ENCODE results near the gene DPP4. TPM values are rescaled to one million over a fixed set of nuclear protein-coding genes. Genes with fewer than 3 reads are reported as not detected.
A peak's percentile ranks its signal among the peaks of the same experiment; 100 is the strongest.
"Not testable (repeated sequence)": the region's sequence is repeated elsewhere in the genome, so short reads cannot be mapped to it uniquely, and the experiment has no call there.

Gene DPP4
- polyA plus RNA-seq, 4 donors: 39.5 to 136 (median 115) TPM

DNA sequence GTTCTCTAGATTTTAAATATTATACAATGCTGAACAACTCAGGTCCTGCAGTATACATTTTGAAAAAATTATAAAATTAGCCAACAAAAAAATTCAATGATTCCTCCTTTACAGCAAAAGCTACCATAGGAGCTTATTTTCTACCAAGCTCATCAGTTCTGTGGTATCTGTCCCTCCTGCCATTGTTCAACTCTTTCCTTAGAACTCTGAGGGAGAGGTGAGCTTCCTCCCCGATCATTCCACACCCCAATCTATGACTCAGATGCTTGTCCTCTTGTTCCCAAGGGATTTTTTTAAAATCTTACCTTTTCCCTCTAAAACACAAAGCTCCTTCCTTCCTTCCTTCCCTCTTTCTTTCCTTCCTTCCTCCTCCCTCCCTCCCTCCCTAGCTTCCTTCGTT, 13.5 kb downstream of the DPP4 start:
- DNase-seq (ENCODE audit: low read depth in 4 of 4, low spot score in 3 of 4): no peak

DNA sequence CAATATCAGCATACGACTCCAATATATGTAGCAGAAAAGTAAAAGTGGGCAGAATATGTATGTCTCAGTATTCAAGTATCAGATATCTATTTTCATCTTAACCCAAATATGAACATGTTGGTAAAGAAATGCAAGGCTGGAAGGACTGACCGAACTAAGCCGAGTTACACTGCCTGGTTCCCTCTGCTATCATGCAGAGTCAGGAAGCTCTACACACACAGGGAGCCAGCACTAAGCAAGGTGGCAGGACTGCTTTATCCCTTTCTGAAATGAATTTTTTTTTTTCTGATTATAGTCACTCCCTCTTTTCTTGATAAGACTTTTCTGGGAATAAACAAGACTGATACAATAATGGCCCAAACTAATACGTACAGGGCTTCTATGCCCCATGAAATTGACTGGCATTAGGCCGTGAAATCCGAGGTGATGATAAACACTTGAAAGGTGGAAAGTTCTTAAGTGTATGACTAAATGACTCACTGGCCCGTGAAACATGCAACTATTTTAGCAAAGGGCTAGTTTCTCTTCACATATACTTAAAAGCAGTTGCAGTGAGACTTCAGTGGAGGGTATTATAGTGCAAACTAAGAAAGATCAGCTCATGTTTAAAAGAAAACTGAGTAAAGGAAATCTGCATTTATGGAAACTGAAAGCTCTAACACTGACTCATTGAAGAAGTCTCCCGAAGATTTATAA, 14.9 kb downstream of the DPP4 start:
- DNase-seq (ENCODE audit: low read depth in 4 of 4, low spot score in 3 of 4): no peak

DNA sequence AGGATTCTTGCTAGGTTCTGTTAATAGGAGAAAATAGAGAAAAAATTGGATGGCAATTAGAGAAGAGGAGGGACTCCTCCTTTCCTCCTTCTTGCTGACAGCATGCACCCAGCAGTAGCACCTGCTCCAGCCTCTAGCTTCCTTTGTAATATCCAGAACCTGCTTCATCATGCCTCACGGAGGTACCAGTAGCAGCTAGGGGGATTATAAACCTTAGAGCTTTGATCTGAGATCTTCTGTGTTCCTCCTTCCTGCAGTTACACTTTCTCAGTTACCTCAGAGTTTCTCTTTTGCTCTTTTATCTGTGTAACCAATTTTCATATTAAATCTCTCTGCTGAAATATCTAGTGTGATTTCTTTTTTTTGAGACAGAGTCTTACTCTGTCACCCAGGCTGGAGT, 16.6 kb downstream of the DPP4 start:
- DNase-seq (ENCODE audit: low read depth in 4 of 4, low spot score in 3 of 4): no peak

DNA sequence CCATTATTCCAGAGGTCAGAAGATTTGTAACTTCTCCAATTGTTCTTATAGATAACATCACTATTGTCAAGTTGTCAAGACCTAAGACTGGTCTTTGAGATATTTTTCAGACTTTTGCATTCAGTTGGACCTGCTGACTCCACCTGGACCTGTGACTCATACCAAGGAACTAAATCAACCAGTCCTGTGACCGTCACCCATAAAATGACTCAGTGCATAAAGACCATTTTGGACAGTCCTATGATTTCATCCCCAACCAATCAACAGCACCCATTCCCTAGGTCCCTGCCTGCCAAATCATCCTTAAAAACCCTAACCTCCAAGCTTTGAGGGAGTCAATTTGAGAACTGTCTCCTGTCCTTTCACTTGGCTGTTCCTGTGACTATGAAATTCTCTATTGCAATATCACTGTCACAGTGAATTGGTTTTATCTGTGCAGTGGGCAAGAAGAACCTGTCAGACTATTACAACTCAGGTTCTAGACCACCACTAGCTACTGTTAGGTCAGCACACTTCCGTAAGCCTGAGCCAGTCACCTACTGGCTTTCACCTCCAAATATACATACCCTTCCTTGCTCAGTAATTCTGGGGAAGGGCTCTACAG, 17.1 kb downstream of the DPP4 start:
- DNase-seq (ENCODE audit: low read depth in 4 of 4, low spot score in 3 of 4): no peak

DNA sequence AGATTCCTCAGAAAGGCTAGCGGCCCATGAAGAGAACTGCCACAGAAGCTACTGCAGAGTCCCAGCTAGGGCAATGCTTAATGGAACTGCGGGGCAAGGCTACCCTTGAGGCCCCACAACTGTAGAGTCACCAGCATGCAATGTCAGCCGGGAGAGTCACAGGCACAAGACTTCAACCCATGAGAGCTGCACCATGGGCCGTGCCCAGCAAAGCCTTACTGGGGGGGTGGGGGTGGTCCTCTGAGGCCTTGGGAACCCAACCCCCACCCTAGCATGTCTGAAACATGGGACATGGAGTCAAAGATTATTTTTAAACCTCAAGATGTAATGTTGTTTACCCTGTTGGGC, 20.2 kb downstream of the DPP4 start:
- DNase-seq (ENCODE audit: low read depth in 4 of 4, low spot score in 3 of 4): no peak

DNA sequence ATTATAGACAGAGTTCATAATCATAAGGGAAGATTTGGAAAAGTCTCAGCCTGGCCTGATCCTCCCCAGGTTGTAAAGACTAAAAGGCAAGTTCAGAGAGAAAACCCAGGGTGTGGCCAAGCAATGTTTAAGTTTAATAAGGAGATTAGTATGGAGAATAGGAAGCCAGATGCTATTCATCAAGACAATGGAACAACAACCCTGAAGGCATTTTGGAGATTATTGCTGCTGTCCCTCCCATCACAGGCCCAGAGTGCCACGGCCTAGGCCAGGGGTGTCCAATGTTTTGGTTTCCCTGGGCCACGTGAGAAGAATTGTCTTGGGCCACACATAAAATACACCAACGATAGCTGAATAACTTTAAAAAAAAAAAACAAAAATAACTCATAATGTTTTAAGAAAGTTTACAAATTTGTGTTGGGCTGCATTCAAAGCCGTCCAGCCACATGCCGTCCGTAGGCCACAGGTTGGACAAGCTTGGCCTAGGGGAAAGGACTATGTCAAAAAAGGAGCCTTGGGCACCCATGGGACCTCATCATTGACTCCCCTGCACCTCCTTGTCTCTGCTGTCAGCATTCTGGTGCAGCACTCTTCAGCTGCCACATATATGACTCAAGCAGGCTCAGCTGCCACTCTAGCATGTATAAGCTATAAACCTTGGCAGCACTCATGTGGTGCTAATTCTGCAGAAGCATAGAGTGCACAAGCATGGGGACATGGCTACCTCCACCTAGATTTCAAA, 20.8 kb downstream of the DPP4 start:
- no peak for DNase-seq (ENCODE audit: low read depth in 4 of 4, low spot score in 3 of 4)

DNA sequence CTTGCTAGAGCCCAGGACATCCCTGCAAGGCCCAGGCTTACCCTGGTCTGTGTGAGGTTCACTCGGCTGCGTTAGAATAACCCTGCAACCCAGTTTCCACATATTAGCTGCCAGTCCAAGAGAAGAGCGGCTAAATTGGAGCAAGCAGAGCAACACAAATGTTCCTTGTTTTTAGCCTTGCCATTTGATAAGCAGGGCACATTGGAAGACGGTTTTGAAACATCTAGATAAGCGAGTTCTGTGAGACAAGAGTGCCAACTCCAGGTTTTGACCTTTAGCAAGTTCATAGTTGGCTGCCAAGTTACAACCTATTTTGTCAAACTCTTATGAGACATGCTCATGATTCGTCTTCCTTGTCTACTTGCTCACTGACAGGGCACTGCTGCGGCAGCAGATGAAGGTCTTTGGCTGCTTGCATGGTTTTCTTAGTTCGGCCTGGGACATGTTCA, 23.5 kb downstream of the DPP4 start:
- no peak for DNase-seq (ENCODE audit: low read depth in 4 of 4, low spot score in 3 of 4)

DNA sequence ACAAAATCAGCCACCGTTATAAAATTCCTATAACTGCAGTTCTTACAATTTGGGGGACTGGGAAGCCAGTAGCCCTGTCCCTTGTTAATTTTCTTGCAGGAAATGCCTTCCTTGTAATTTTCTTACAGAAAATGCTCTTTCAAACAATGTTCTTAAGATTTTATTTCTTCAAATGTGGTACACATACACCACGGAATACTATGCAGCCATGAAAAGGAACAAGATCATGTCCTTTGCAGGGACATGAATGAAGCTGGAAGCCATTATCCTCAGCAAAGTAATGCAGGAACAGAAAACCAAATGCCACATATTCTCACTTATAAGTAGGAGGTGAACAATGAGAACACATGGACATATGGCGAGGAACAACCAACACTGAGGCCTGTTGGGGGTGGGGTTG, 24.9 kb downstream of the DPP4 start:
- not testable (repeated sequence) for DNase-seq (ENCODE audit: low read depth in 4 of 4, low spot score in 3 of 4)

DNA sequence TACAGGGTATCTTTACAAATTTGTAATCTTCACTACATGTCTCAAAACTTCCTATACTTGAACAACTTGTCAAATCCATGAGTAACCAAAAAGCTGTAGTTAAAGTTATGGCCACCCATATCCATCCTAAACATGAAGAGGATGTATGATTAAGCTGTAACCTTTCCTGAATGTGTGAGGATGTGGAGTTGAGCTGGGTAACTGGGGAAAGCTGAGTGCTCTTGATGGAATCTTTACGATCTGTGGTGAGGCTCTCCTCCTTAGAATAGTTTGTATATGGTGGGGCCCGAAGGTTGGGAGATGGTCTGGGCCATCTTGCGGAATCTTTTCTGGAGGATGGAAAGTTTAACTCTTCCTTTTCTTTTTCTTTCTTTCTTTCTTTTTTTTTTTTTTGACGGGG, 29.4 kb downstream of the DPP4 start:
- DNase-seq (ENCODE audit: low read depth in 4 of 4, low spot score in 3 of 4): no peak

DNA sequence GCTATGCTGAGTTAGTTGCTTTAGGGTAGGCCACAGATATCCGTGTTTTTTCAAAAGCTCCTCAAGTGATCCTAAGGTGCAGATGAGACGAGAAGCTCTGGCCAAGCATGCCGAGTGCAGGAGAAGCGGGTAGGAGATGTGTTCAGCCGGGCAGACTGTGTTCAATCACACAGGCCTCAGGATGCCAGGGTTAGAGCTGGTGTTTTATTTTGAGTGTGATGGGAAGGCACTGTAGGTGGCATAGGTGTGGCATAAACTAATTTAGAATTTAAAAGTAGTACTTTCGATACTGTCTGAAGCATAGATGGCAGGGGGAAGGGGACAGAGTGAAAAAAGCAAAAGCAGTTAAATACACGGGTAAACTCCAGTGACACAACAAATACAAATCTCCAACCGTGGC, 30.9 kb downstream of the DPP4 start:
- DNase-seq (ENCODE audit: low read depth in 4 of 4, low spot score in 3 of 4): no peak

DNA sequence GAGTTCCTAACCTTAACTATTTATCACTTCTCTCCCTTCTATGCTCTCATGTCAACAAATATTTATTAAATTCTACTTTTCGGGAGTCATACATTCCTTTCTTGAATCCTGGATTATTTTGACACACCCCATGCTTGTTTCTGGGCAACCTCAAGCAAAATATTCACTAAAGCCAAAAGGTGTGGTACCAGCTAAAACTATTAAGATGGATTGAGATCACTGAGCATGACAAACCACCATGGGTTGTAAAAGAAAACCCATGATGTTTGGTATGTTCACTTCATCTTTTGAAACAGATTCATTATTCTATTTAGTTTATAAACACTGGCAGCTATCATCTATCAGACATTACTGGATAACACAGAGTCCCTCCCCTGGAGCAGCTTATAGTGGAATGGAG, 32.5 kb downstream of the DPP4 start:
- DNase-seq (ENCODE audit: low read depth in 4 of 4, low spot score in 3 of 4): no peak

DNA sequence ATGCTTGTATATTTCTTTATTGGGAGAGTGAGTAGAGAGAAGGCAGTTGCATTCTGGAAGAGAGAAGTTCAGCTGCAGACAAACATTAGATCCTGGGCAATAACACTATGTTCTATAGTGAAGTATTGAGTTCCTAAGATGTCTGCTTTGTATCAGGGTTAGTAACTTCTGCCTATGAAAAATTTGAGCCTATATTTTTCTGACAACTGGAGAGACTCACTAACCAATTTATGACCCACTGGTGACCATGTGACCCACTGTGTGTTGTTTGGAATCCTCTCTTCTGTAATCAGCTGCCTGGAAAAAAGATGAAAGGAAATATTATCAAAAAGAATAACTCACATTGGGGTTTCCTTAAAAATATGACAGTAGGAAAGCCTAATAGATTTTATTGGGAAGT, 35.3 kb downstream of the DPP4 start:
- DNase-seq (ENCODE audit: low read depth in 4 of 4, low spot score in 3 of 4): no peak

DNA sequence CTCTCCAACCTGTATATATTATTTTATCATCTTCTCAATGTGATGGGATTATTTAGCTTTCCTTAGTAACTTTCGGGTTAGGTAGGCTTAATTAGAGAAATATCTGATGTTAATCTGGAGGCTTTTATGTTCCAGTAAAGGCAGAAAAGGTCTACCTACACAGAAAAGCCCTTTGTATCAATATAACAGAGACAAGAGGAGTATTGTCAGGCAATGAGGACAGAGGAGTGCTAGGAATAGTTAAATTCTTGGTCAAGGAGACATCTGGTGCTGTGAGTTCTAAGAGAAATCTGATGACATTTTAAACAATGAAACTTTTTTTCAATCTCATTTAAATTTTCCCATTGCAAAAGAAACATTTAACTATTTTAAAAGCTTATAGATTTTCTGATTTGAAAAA, 36.1 kb downstream of the DPP4 start:
- no peak for DNase-seq (ENCODE audit: low read depth in 4 of 4, low spot score in 3 of 4)

DNA sequence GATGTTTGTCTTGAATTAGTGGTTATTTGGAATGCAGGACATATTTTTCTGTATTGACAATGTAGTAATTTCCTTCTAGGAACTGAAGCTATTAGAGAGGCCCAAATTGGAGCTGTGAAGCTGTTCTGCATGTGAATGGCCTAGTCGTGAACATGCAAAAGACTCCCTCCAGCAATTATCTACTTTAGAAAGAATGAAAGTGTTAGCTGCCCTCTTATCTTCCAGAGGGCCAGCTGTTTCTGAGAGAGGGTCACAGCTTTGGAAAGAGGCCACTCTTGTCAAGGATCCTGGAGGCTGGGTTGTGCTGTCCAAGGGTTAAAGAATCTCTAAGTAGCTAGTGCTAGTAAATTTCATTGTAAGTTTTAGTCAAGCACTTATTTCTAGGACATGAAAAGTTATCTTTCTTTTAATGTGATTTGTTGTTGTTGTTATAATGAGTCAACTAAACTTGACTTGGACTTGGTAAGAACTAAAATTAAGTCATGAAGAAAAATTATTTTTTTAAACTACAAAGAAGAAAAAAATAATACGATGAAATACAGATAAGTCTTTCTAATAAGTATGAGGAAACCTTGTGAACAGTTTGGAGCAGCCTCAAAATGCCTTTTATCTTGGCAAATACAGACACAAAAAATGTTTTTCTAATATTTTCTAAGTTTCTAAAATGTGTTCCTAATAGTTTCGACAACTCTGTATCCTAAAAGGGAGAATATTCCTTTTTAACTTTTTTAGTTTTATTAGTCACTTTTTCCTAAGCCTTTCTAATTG, 36.8 kb downstream of the DPP4 start:
- no peak for DNase-seq (ENCODE audit: low read depth in 4 of 4, low spot score in 3 of 4)

DNA sequence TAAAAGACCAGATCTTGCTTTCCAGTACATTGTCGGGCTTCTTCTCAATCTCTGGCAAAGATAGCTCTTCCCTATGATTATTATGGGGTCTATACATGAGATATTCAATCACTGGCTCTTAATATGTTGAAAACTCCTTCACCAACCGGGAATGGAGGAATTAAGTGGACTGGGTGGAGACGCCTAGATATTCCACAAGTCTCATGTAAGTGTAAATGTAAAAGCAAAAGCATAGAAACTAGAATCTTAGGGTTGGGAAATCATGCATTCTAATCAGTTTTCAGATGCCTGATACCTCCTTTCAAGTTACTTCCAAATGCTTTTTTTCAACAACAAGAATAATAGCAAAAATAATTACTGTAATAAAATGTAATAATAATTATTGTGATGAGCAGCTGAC, 38.0 kb downstream of the DPP4 start:
- DNase-seq (ENCODE audit: low read depth in 4 of 4, low spot score in 3 of 4): no peak

DNA sequence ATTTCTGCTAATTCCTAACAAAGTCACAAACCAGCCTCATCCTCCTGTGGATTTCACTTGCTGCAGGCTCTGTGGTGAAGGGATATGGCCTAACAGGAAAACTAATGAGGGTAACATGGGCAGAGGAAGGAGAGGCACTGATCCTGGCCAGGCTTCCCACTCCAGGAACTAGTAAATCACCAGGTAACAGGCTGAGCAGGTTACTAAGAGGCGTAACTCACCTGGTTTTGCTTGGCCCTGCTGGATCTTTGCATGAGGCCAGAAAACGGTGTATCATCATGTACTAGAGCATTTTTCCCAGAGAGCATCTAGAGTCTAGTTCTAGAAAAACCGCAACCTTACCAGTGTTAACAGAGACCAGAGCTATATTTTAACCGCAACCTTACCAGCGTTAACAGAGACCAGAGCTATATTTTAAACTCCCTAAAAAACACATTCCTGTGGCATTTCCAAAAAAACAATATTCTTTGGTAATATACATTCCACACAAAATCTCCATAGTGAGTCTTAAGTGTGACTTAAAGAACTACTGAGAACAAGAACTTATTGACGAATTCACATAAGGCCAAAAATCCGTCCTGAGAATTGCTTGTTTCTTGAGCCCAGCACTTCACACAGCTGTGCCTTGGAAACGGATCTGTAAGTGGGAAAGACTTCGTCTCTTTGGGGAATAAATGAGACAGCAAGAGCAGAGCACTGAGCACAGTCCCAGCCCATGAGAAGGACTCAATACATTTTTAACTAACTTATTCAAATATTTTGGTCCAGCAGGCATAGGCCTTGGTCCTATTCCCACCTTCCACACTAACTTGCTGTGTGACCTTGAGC, 43.4 kb downstream of the DPP4 start:
- DNase-seq (ENCODE audit: low read depth in 4 of 4, low spot score in 3 of 4): no peak

DNA sequence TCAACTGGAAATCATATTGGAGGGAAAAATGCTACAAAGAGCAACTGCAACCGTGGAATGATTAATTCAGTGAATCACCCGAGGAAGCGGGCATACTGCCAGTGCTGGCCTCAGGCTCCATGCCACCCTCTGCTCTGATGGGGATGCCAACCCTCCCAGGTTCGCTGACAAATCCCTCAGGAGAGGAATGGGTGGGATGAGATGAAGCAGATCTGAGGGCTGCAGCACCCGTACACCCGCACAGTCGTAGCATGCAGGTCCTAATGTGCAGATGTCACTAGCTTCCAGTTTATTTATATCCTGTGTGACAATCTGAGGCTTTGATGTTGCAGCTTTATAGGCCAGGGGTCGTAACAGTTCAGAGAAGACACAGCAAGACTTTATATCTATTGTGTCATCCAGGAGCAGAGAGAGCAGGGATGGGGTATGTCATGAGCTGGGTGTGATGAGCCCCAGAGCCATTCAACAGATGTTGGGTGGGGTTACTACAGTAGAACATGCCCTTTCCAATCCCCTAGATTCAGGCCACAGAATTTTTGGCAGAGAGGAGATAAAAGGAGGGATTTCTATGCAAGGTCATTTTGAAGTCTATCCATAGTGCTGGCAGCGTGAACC, 44.6 kb downstream of the DPP4 start:
- peak in 1 of 4 donors; percentile 24 for DNase-seq (ENCODE audit: low read depth in 4 of 4, low spot score in 3 of 4)

DNA sequence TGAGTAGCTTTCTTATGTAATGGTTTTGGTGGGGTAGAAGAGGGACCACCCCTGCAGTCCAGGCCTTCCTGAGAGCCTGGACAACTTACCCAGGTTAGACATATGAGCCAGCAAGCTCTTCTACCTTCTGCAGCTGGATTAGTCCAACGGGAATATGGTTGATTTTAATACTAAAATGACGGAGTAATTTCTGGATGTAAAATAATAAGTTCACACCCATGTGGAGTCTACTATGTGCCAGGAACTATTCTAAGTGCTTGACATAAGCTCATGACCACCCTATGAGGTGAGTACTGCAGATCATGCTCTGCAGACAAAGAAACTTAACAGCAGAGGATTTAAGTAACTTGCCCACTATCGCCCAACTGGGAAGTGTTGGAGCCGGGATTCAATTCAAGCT, 45.5 kb downstream of the DPP4 start:
- DNase-seq (ENCODE audit: low read depth in 4 of 4, low spot score in 3 of 4): no peak

DNA sequence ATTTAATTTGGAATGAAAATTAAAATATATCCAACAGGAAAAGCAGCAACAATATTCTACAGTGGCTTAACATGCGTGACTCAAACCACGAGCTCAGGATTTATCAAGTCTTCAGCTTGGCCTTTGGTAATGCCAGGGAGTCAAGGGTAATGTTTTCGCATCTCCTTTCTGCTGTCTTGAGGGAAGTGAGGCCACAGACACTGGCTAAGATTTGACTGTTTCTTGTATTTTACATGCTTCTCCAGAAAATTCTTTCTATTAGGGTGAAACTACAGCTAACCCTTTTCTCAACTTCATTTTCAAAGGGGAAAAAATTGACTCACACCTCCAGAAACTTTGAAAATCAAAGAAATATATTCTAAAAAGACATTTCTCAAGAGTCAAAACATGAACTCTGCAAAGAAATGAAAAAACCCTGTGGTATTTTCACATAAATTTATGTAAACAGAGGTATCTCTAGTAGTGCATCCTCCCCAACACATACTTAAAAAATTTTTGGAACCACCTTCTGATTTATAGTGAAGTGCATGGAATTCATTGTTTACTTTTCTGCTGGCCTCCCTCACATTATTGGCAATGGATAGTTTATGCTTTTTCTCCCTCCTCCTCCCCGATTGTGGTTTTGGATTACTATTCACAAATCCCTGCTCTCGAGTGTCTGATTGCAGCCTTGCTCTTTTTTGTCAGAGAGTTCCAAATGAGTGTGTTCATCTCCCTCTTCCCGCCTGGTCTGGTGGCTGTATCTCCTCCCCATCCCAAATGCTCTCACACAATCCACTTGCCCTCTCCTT, 48.7 kb downstream of the DPP4 start:
- DNase-seq (ENCODE audit: low read depth in 4 of 4, low spot score in 3 of 4): no peak
